Stimulated activated CD8-positive, alpha-beta memory T cell treated with anti-CD3 and anti-CD28 coated beads, Interleukin-7, amount 100 ng/mL, for 48 hours (primary cell): Measurements from ENCODE around the gene NUP93.

ENCODE experiments used
- DNase-seq, 2 donors: peaks; one replicate each; pipeline ENCODE4 v3.0.0-alpha.2; 2020; ENCODE audit warnings: low read depth in 1 of 2; ENCODE audit errors: extremely low read depth in 1 of 2

NUP93 gene

GRCh38 chr16:56729735-56730662 lies at the start of gene NUP93:
TSS of gene NUP93 (plus strand) at chr16:56730129. CDS start at chr16:56748248, 18,119 bp downstream.
- peak; percentile 72 to 86 for DNase-seq

- peak; percentile 84 to 87 for DNase-seq
Observed at GRCh38 chr16:56681939-56682702, 47.8 kb upstream of the NUP93 start, which contains the start of gene MT1X. TSS of gene MT1X (plus strand) at chr16:56682470. CDS start at chr16:56682541, 71 bp downstream.

GRCh38 chr16:56682703-56683397 lies 47.1 kb upstream of the NUP93 start:
- no peak for DNase-seq

GRCh38 chr16:56683424-56684172 lies 46.3 kb upstream of the NUP93 start:
- no peak for DNase-seq

- no peak for DNase-seq
Observed at GRCh38 chr16:56684256-56684925, 45.5 kb upstream of the NUP93 start.

- no peak for DNase-seq
Observed at GRCh38 chr16:56684926-56685590, 44.9 kb upstream of the NUP93 start.

- DNase-seq: no peak
Observed at GRCh38 chr16:56686758-56687157, 43.2 kb upstream of the NUP93 start.

- no peak for DNase-seq
Observed at GRCh38 chr16:56688762-56689161, 41.2 kb upstream of the NUP93 start.

GRCh38 chr16:56689171-56689570 lies 40.8 kb upstream of the NUP93 start:
- DNase-seq: no peak

- DNase-seq: no peak
Observed at GRCh38 chr16:56690420-56691122, 39.4 kb upstream of the NUP93 start.

GRCh38 chr16:56691885-56692284 lies 38.0 kb upstream of the NUP93 start:
- no peak for DNase-seq

- DNase-seq: no peak
Observed at GRCh38 chr16:56695246-56695645, 34.7 kb upstream of the NUP93 start.

- DNase-seq: no peak
Observed at GRCh38 chr16:56697456-56698155, 32.3 kb upstream of the NUP93 start.

GRCh38 chr16:56700195-56700594 lies 29.7 kb upstream of the NUP93 start:
- DNase-seq: no peak

GRCh38 chr16:56700631-56701030 lies 29.3 kb upstream of the NUP93 start:
- no peak for DNase-seq

- DNase-seq: no peak
Observed at GRCh38 chr16:56701534-56701933, 28.4 kb upstream of the NUP93 start.

- DNase-seq: no peak
Observed at GRCh38 chr16:56702836-56703235, 27.1 kb upstream of the NUP93 start.
